Suprapubic skin (tissue), 4 donors: ENCODE measurements around the gene E2F3. TPM values are rescaled to one million over a fixed set of nuclear protein-coding genes. Genes with fewer than 3 reads are reported as not detected.

Experiments used
- DNase-seq, 2 donors: peaks; one replicate each; pipeline ENCODE4 v3.0.0-alpha.2; 2019; ENCODE audit warnings: low spot score in 2 of 2
- H3K27ac ChIP-seq: fragments of 200-600 bp; sonication (generic); one replicate; pipeline ENCODE4 v1.5.1; 2019
- H3K27me3 ChIP-seq: fragments of 200-600 bp; sonication (generic); one replicate; pipeline ENCODE4 v1.5.1; 2019
- H3K36me3 ChIP-seq: fragments of 200-600 bp; sonication (generic); one replicate; pipeline ENCODE4 v1.5.1; 2019
- H3K4me1 ChIP-seq: fragments of 200-600 bp; sonication (generic); one replicate; pipeline ENCODE4 v1.5.1; 2019
- H3K4me3 ChIP-seq: fragments of 200-600 bp; sonication (generic); one replicate; pipeline ENCODE4 v1.5.1; 2019; ENCODE audit warnings: mild to moderate bottlenecking
- H3K9me3 ChIP-seq: fragments of 200-600 bp; sonication (generic); one replicate; pipeline ENCODE4 v1.5.1; 2019
- EP300 ChIP-seq: sonication (generic); formaldehyde crosslinking; IDR thresholded peaks from one replicate; pipeline ENCODE4 v1.6.1; 2017; ENCODE audit warnings: antibody characterized with exemption
- POLR2A ChIP-seq, 2 donors: fragments of 450-650 bp; IDR thresholded peaks; one replicate each; pipeline ENCODE4 v1.6.1; 2017; ENCODE audit warnings: antibody characterized with exemption in 2 of 2, mild to moderate bottlenecking in 2 of 2, moderate library complexity in 2 of 2
- POLR2AphosphoS5 ChIP-seq, 3 donors: sonication (generic); formaldehyde crosslinking; IDR thresholded peaks; one replicate each; pipeline ENCODE4 v1.6.1; 2017; ENCODE audit warnings: antibody characterized with exemption in 3 of 3
- WGBS: methylation state at CpG from one replicate; pipeline ENCODE4 v1.1.5; 2018; 5-methylcytosine and 5-hydroxymethylcytosine counted together
- total RNA-seq, 4 donors: library from RNA; depleted of rRNA; stranded (reverse); fragments of >200 nt; gene quantifications; one replicate each; pipeline ENCODE4 v1.1.0, GENCODE V29; 2016
- TF ChIP-seq, protein P1 (sequence below), 2 donors: fragments of 200-600 bp in 1 of 2; fragments of 450-650 bp in 1 of 2; sonication (generic) in 1 of 2; IDR thresholded peaks; one replicate each; pipeline ENCODE4 v1.5.1; 2016 to 2019; ENCODE audit warnings: antibody characterized with exemption in 2 of 2, mild to moderate bottlenecking in 1 of 2, moderate library complexity in 1 of 2

E2F3 gene
- total RNA-seq, 4 donors from 2014 or later, result 1.9 to 3.6 (median 2.9) TPM

GRCh38 chr6:20481281-20481680, 79.6 kb downstream of the E2F3 start:
- Histone ChIP-seq H3K9me3 (no peaks in the 10 kb centered on the region), H3K27me3 (no peaks in the 10 kb centered on the region), H3K27ac (no peak overlapping the region), H3K4me3 (no peak overlapping the region), H3K36me3 (peaks cover 4% of the 10 kb centered on the region), H3K4me1 (no peaks in the 10 kb centered on the region)
- no peak for DNase-seq
- TF ChIP-seq POLR2AphosphoS5 (IDR thresholded peaks at IDR 0.05), result no peak
- no peak for TF ChIP-seq EP300
- TF ChIP-seq, protein P1, sequence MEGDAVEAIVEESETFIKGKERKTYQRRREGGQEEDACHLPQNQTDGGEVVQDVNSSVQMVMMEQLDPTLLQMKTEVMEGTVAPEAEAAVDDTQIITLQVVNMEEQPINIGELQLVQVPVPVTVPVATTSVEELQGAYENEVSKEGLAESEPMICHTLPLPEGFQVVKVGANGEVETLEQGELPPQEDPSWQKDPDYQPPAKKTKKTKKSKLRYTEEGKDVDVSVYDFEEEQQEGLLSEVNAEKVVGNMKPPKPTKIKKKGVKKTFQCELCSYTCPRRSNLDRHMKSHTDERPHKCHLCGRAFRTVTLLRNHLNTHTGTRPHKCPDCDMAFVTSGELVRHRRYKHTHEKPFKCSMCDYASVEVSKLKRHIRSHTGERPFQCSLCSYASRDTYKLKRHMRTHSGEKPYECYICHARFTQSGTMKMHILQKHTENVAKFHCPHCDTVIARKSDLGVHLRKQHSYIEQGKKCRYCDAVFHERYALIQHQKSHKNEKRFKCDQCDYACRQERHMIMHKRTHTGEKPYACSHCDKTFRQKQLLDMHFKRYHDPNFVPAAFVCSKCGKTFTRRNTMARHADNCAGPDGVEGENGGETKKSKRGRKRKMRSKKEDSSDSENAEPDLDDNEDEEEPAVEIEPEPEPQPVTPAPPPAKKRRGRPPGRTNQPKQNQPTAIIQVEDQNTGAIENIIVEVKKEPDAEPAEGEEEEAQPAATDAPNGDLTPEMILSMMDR (IDR thresholded peaks at IDR 0.05), result no peak
- TF ChIP-seq POLR2A (IDR thresholded peaks at IDR 0.05), result no peak
- WGBS, result 71% methylated on average over 8 of the region's 8 CpGs

GRCh38 chr6:20483887-20484497, 82.3 kb downstream of the E2F3 start:
- no peaks in the 10 kb centered on the region for H3K9me3 ChIP-seq
- no peaks in the 10 kb centered on the region for H3K27me3 ChIP-seq
- H3K4me1 ChIP-seq, result no peaks in the 10 kb centered on the region
- DNase-seq, result no peak
- peak overlapping the region; percentile 70 for H3K27ac ChIP-seq
- TF ChIP-seq POLR2AphosphoS5 (IDR thresholded peaks at IDR 0.05) (no peak), EP300 (no peak), POLR2A (IDR thresholded peaks at IDR 0.05) (no peak)
- TF ChIP-seq, protein P1 (IDR thresholded peaks at IDR 0.05), result no peak
- peaks cover 12% of the 10 kb centered on the region for H3K36me3 ChIP-seq
- WGBS, result 71% methylated on average over 5 of the region's 5 CpGs
- H3K4me3 ChIP-seq, result no peak overlapping the region

DNA sequence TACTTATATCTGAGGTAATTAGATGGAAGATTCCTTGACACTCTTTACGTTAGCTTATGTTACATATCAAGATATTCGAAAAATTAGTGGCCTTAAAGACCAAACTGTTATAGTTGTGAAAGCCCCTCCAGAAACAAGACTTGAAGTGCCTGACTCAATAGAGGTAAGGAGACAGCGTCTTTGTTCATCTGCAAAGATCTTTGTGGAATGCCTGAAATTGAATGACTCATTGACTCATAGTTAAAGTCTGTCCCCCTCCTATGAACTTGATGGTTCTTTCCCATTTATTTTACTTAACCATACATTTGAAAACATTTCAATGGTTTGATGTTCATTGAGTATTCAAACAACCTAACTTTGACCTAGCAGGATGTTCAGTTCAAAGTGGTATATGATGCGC, 85.0 kb downstream of the E2F3 start:
- 96% methylated on average over 4 of the region's 4 CpGs for WGBS
- TF ChIP-seq, protein P1 (IDR thresholded peaks at IDR 0.05), result no peak
- TF ChIP-seq POLR2A (IDR thresholded peaks at IDR 0.05), result no peak
- TF ChIP-seq EP300, result no peak
- no peak for TF ChIP-seq POLR2AphosphoS5 (IDR thresholded peaks at IDR 0.05)
- H3K9me3 ChIP-seq, result no peaks in the 10 kb centered on the region
- no peak for DNase-seq
- no peak overlapping the region for H3K4me3 ChIP-seq
- H3K4me1 ChIP-seq, result no peaks in the 10 kb centered on the region
- H3K27ac ChIP-seq, result no peak overlapping the region
- H3K27me3 ChIP-seq, result no peaks in the 10 kb centered on the region
- peaks cover 30% of the 10 kb centered on the region for H3K36me3 ChIP-seq

DNA sequence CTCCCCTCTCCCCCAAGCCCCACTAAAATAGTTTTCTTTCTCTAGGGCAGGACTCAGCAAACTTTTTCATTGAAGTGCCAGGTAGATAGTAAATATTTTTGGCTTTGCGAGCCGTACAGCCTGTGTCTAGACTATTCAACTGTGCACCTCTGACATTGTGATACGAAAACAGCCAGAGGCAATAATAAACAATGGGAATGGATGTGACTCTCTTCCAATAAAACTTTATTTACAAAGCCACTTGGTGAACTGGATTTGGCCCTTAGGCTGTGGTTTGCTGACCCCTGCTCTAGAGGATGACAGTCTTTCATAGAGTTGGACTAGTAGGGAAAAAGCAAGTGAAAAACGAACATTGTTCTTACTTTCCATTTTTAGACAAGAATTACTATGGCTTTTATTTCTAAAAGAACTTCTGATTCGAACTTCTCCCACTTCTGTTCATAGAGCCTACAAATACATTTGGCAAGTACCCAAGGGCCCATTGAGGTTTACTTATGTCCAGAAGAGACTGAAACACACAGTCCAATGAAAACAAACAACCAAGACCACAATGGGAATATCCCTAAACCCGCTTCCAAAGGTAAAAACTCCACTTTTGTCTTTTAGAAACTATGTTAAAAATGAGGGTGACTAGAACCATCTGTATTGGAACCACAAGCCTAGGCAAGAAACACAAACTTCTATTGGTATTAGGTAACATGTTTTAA, 86.1 kb downstream of the E2F3 start:
- Histone ChIP-seq H3K4me1 (no peaks in the 10 kb centered on the region), H3K36me3 (peaks cover 30% of the 10 kb centered on the region), H3K9me3 (no peaks in the 10 kb centered on the region), H3K4me3 (no peak overlapping the region), H3K27me3 (no peaks in the 10 kb centered on the region), H3K27ac (no peak overlapping the region)
- DNase-seq, result no peak
- TF ChIP-seq POLR2AphosphoS5 (IDR thresholded peaks at IDR 0.05) (no peak), POLR2A (IDR thresholded peaks at IDR 0.05) (no peak), EP300 (no peak)
- TF ChIP-seq, protein P1 (IDR thresholded peaks at IDR 0.05), result no peak
- WGBS, result 90% methylated on average over 6 of the region's 6 CpGs

GRCh38 chr6:20490591-20490990, 88.9 kb downstream of the E2F3 start:
- Histone ChIP-seq H3K9me3 (no peaks in the 10 kb centered on the region), H3K36me3 (peaks cover 30% of the 10 kb centered on the region), H3K4me1 (no peaks in the 10 kb centered on the region), H3K4me3 (no peak overlapping the region), H3K27ac (no peak overlapping the region), H3K27me3 (no peaks in the 10 kb centered on the region)
- WGBS, result 95% methylated on average over 6 of the region's 6 CpGs
- TF ChIP-seq POLR2A (IDR thresholded peaks at IDR 0.05) (no peak), POLR2AphosphoS5 (IDR thresholded peaks at IDR 0.05) (no peak), EP300 (no peak)
- TF ChIP-seq, protein P1 (IDR thresholded peaks at IDR 0.05), result no peak
- DNase-seq, result no peak
